NCI-H526 (cell line): ENCODE data around the gene CEP89.
A peak's percentile ranks its signal among the peaks of the same experiment; 100 is the strongest.
"Not testable (repeated sequence)": the region's sequence is repeated elsewhere in the genome, so short reads cannot be mapped to it uniquely, and the experiment has no call there.

Experiments
- DNase-seq, 2 experiments: peaks; one replicate each; lab custom pipeline; 2025; lab: John Stamatoyannopoulos, UW

Gene CEP89

DNA sequence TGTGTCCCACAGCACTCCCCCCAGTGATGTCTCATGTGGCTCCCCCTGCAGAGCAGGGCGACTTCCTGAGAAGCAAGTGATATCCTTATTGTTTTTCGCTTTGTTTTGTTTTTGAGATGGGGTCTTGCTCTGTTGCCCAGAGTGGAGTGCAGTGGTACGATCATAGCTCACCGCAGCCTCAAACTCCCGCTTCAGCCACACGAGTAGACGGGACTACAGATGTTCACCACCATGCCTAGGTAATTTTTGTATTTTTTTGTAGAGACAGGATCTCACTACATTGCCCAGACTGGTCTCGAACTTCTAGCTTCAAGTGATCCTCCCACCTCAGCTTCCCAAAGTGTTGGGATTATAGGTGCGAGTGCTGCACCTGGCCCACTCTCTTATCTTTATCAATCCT is 5.0 kb downstream of the CEP89 start:
- DNase-seq = no peak

DNA sequence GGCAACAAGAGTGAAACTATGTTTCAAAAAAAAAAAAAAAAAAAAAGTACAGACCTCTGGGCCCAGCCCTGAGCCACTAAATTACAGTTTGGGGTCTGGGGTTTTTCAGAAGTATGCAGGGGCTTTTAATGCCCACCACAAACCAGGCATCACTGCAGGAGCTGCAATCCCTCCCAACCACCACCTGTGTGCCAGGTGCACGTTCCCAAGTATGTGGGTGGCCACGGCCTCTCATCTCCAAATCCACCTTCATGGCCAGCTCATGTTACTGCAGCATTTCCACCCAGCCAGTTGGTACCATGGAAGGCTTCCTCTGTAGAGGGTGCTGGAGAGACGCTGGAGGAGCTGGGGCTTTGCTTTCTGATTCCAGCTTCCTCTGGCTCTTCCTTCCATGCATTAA is 26.5 kb downstream of the CEP89 start:
- DNase-seq = no peak

DNA sequence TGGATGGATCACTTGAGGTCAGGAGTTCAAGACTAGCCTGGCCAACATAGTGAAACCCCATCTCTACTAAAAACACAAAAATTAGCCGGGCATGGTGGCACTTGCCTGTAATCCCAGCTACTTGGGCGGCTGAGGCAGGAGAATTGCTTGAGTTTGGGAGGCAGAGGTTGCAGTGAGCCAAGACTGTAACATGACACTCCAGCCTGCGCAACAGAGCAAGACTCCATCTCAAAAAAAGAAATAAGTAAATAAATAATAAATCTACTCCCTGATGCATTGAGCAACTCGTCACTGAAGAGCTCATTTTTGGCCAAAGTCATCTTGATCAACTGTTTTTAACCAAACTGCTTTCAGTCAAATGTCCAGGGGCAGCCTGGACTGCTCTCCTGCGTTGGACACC is 30.5 kb downstream of the CEP89 start:
- not testable (repeated sequence) for DNase-seq

DNA sequence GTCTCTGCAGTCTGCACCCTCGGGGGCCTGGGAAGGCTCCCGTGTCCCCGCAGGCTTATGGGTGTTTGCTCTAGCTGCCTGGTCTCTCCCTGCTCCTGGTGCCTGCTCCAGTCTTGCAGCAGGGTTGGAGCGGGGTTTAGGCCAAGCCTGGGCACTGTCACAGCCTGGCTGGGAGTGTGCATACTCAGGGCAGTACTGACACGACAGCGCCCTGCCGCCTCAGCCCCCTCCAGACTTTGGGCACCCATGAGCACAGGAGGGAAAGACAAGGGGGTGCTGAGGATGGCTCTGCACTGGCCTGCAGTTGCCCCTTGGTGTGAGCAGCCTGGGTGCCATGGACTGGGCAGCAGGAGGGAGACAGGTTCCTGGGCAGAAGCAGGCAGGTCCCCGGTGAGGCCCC is 35.7 kb downstream of the CEP89 start:
- no peak for DNase-seq

DNA sequence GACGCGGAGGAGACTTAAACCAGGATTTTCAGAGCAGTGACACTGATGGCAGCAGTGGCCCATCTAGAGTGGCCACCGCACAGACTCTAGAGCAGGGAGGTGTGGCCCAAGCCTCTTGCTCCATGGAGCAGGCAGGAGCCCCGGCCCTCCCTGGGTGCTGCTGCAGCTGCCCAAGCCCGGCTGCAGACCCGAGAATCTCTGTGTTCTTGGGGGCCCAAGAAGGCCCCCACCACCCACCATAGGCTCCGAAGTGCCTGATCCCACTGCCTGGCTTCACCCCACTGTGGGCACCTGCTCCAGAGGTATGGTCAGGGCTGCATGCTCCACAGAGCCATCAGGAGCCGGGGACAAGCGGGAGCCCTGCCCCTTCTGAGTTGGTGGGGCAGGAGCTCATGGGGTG is 36.1 kb downstream of the CEP89 start:
- no peak for DNase-seq

DNA sequence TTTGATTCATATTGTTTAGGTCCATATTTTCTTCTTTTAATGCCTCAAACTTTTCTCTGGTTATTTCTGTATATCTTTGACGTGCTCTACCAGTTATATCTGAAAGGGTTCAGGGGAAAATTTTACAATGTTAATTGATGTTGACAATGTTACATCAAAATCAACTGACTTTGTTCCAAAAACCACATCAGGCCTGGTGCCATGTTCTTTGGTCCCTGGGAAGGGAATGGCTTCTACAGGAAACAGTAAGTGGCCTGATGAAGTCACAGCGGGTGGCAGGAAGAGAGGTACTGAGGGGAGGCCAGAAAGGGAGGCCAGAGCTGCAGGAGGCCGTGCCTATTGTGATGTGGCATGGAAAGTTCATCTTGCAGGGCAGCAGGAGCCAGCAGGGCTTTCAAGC is 38.2 kb downstream of the CEP89 start:
- no peak for DNase-seq

DNA sequence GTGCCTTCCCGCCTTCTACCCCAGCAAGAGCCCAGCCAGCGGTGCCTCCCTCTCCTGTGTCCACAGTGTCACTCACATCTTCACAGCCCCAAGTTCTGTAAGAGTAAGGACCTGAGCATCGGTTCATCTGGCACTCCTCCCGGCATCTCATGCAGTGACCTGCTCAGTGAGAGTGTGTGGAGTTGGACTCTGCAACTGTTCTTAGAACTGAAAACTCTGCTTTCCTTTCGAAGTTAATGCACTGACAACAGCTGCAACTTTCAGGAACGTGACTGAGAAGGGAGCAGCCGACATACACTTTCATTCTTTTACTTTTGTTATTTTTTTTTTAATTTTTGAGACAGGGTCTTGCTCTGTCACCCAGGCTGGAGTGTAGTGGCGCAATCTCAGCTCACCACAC is 41.2 kb downstream of the CEP89 start:
- no peak for DNase-seq

DNA sequence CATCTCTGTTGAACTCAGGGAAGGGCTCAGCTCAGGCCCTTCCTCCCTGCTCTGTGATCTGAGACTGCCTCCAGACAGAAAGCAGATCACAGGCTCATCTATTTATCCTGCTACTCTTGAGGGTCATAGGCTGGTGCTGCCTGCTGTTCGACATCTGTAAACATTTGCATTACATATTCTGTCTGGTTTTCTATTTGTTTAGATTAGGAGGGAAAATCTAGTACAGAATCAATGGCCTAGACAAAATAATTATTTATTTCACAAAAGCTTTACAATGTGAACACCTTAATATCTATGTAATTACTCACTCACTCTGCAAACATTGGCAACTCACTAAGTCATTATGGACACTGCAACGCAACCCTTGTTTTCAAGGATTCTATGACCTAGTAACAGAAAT is 43.0 kb downstream of the CEP89 start:
- DNase-seq = no peak

DNA sequence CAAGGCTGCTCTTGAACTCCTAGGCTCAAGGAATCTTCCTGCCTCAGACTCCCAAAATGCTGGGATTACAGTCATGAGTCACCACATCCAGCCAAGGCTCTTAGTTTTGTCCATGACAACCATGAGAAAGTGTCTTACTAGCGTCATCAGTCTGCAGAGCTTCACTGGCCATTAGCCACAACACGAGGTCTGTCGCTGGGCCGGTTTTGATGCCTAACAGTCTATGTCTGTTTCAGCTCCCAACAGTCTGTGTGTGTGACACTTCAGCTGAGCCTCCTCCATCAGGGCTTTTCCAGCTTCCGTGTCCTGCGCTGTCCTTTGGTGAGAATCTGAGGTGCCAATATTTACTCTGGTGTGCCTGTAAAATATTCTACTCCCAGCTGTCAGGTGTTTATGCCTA is 47.6 kb downstream of the CEP89 start:
- no peak for DNase-seq

DNA sequence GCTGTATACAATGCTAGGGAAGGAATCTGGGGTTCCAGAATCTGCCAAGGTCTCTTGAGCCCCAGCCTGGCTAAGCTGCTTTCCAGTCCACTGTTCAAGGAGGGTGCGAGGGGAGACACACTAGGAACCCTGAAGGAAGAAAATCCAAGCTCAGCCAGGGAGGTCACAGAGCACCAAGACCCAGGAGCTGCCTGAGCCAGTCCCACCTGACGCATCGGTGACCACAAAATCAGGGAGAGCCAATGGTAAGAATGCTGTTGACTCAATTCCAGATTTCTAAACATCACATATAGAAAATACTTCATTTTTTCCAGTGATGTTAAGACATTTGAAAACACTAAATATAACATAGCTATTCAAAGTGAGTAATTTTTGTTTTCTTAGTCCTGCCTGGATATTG is 50.1 kb downstream of the CEP89 start:
- DNase-seq = no peak

DNA sequence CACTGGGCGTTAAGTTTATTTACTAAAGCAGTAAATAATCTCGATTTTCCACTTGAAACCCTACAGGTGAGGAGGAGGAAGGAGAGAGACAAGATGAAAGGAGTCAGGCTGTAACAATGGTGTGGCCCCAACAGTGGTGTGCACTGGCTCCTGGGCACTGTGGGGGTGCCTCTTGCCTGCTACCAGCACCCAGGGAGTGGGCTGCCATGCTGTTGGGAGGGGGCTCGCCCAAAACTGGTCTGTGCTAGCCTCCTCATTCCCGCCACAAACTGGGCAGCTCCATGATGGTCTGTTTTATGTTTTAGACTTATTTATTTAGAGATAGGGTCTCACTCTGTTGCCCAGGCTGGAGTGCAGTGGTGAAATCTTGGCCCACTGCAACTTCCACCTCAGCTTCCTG is 52.4 kb downstream of the CEP89 start:
- no peak for DNase-seq

DNA sequence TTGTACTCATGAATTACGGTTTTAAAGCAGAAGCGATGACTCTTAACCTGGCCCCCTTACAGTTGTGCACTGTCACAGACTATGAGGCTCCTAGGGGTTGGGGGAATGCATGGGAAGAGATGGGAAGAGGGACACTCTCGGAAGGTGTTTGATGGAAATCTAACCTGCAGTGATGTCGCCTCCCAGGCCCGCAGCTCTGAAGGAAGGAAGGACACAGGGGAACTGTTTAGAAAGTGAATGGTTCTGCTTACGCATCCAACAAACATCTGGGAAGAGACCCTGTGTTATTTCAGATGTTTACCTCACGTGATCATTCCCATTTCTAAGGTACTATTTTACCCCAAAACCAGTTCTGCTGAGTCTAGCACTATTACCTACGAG is 54.2 kb downstream of the CEP89 start:
- DNase-seq = no peak

DNA sequence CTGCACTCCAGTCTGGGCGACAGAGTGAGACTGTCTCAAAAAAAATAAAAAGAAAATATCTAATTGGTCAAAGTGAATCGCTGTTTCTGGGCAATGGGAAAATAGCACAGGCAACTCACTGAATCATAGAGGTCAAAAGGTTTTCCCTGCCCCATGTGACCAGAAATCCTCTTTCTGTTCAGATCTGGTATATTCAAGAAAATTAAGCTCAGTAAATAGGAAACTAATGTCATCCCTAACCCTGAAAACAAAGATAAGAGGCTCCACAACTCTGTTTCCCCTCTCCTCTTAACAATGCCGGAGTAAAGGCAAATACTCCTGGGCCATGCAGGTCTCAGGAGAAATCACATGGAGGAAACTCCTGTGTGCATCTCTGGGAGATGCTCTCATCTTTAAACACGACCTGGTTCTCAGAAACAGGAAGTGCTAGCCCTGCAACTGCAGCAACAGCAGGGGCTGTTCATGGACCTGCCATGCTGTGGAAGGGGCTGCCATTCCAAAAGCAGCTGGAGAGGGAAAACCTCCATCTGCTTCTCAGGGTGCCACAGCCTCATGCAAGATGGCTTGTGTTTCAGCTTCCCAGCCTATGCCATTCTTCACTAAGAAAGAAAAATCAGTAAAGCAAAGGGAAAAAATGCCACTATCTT is 54.7 kb downstream of the CEP89 start:
- no peak for DNase-seq

DNA sequence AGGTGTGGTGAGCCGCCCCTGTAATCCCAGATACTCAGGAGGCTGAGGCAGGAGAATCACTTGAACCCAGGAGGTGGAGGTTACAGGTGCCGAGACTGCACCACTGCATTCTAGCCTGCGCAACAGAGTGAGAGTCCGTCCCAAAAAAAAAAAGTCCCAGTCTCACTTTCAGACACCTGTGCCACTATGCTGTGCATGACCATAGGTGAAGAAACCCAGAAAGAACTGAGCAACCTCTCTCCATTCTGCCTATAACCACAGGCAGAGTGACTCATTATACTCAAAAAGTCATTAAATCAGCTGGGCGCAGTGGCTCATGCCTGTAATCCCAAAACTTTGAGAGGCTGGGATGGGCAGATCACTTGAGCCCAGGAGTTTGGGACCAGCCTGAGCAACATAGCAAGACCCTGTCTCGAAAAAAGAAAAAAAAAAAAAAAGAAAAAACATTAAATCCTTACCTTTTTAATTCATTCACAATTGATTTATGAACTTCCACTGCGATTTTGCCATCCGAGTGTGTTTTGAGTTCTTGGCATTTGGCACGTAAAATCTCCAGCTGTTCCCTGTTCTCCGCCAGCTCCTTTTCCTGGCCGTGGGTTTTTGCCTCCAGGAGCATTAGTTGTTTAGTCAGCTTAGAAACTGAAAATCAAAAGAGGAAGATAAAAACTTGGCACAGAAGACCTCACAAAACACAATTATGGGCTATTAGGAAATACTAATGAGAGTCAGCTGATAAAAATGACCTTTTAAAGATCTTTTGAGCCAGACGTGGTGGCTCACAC is 56.7 kb downstream of the CEP89 start:
- no peak for DNase-seq

DNA sequence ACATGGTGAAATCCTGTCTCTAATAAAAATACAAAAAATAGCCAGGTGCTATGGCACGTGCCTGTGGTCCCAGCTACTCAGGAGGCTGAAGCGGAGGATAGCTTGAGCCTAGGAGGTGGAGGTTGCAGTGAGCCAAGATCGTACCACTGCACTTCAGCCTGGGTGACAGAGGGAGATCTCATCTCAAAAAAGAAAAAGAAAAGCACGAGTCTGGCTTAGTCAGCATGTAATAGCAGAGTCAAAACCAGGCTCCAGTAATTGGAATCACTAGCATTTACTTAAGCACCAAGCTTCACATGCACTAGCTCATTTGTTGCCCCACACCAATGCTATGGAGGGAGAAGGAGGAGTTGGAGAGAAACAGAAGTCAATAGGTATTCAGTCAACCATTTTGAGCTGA is 60.3 kb downstream of the CEP89 start:
- no peak for DNase-seq

DNA sequence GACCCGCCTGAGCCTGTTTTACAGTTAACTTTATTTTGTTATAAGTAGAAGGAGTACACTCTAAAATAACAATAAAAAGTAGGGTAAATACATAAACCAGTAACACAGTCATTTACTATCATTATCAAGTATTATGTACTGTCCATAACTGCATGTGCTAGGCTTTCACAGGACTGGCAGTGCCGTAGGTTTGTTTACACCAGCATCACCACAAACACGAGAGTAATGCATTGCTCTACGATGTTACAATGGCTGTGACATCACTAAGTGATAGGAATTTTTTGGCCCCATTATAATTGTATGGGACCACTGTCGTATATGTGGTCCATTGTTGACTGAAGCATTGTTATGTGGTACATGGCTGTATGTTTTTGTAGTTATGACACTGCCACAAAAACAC is 60.9 kb downstream of the CEP89 start:
- no peak for DNase-seq

DNA sequence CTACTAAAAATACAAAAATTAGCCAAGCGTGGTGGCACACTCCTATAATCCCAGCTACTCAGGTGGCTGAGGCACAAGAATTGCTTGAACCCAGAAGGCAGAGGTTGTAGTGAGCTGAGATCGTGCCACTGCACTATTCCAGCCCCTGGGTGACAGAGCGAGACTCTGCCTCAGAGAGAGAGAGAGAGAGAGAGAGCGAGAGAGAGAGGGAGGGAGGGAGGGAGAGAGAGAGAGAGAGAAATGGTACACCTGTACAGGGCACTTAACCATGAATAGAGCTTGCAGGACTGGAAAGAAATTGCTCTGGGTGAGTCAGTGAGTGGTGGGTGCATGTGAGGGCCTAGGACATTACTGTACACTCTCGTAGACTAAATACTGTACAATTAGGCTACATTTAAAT is 61.7 kb downstream of the CEP89 start:
- DNase-seq = no peak

DNA sequence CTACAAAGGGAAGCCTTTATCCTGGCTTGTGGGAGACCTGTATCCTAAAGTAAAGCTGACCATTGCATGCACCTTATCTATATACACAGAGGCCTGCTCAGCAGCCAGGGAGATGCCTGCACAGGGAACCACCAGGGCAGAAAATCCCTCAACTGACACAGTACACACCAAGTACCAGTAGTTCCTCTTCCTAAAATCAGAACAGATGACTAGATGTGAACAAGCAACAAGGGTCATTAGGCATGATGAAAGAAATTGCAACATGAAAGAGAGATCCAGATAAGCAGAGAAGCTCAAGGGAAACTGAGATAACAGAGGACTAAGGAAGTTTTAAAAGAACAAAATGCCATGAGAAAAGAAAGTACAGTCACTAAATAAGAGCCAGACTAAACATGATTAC is 62.5 kb downstream of the CEP89 start:
- no peak for DNase-seq

DNA sequence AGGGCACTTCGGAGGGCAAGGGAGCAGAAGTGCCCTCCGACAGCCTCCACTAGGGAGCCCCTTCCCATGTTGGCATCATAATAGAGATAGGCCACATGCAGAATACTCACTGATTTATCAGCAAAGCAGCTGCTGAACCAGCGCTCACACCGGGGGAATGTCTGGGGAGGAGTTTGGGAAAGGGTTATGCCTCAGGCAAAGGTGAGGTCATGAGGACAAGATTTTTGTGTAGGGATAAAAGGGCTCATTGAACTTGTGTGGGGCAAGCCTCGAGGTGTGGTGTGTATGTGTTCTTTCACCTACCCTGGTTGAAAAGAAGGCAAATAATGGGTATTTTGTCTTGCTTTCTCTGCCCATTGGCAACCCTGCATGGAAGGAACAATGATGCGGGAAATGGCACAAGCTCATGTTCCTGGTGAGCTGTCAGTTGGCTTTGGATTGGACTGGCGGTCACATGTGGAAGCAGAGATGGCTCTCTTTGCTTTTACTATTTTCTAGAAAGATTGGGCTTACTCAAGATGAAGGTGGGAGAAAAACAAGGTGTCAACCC is 63.0 kb downstream of the CEP89 start:
- no peak for DNase-seq

DNA sequence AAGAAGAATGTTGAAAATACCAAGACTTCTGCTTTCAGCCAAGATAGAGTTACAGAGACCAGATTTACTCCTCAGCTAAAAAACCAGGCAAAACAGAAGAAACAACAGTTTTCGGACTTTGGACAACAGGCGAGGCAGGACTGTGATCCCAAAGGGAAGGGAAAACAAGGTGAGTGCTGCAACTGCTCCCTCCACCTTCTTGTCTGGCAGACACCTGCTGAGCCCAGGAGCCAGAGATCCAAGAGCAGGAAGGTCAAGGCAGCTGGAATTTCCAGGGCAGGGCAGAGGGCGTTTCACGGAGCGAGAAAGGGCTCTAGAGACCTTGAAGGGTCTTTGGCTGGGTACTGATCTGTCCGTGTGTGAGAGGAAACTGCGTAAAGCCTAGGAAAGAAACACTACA is 69.3 kb downstream of the CEP89 start:
- DNase-seq = peak in 1 of 2 experiments; percentile 13

DNA sequence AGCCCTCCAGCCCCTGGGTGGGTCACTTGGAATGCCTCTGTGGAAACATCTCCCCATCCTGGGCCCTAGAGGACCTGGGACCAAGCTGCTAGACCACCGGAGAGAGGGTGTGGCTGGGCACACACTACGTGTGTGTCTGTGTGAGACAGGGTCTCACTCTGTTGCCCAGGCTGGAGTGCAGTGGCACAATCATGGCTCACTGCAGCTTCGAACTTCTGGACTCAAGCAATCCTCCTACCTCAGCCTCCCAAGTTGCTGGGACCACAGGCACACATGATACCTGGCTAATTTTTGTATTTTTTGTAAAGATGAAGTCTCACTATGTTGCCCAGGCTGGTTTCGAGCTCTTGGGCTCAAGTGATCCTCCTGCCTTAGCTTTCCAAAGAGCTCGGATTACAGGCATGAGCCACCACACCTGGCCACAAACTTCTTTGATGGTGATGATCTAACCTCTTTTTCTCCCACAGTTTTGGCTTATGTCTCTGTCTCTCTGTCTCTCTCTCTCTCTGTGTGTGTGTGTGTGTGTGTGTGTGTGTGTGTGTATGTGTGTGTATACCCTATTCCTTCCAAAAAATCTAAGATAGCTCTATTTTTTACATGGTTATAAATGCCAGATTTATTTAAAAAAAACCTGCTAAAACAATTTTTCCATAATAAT is 70.1 kb downstream of the CEP89 start:
- peak in 1 of 2 experiments; percentile 49 for DNase-seq

DNA sequence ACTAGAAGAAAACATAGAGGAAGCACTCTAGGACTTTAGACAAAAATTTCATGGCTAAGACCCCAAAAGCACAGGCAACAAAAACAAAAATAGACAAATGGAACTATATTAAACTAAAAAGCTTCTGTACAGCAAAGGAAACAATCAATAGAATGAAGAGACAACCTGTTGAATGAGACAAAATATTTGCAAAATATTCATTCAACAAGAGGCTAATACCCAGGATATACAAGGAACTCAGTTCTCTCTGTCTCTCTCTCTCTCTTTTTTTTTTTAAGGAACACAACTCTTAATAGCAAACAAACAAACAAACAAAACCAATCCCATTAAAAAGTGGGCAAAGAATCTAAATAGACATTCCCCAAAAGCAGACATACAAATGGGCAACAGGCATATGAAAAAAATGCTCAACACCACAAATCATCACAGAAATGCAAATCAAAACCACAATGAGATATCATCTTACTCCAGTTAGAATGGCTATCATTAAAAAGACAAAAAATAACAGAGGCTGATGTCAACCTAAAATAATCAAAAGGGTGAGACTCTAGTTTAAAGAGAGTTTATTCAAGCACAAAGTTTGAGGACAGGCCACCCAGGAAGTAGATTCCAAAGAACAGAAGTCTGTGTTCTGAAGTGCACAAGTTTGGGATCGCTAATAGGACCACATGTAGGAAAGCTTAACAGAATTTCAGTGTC is 75.1 kb downstream of the CEP89 start:
- peak in 1 of 2 experiments; percentile 53 for DNase-seq

DNA sequence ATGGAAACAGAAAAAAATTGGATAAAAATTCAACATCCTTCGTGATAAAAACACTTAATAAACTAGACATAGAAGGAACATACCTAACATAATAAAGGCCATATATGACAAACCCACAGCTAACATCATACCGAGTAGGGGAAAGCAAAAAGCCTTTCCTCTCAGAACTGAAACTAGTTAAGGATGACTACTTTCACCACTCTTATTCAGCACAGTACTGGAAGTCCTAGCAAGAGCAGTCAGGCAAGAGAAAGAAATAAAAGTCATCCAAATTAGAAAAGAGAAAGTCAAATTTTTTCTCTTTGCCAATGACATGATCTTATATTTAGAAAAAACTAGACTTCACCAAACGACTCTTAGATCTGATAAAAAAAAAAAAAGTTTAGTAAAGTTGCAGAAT is 76.4 kb downstream of the CEP89 start:
- DNase-seq = no peak
